Measurements from ENCODE around the gene SPTB.
A peak's percentile ranks its signal among the peaks of the same experiment; 100 is the strongest.

Gene SPTB

GRCh38 chr14:64772397-64772950 is 107.2 kb downstream of the SPTB start:
- no peak overlapping the region for H3K4me3 ChIP-seq (ENCODE audit: low read depth, low read length)
- DNase-seq (ENCODE audit: low read depth, low spot score), result no peak
- in situ Hi-C loops (cut with HindIII; ENCODE audit: low sequenced_read_pairs), result no loop called here
- TF ChIP-seq CTCF (IDR thresholded peaks at IDR 0.05; ENCODE audit: low read depth, low read length), result peak; percentile 14

GRCh38 chr14:64771161-64771560 is 108.5 kb downstream of the SPTB start:
- TF ChIP-seq CTCF (IDR thresholded peaks at IDR 0.05; ENCODE audit: low read depth, low read length), result no peak
- in situ Hi-C loops (cut with HindIII; ENCODE audit: low sequenced_read_pairs), result no loop called here
- H3K4me3 ChIP-seq (ENCODE audit: low read depth, low read length), result no peak overlapping the region
- no peak for DNase-seq (ENCODE audit: low read depth, low spot score)

- no peak for TF ChIP-seq CTCF (IDR thresholded peaks at IDR 0.05; ENCODE audit: low read depth, low read length)
- in situ Hi-C loops (cut with HindIII; ENCODE audit: low sequenced_read_pairs), result no loop called here
- H3K4me3 ChIP-seq (ENCODE audit: low read depth, low read length), result no peak overlapping the region
- no peak for DNase-seq (ENCODE audit: low read depth, low spot score)
Observed at GRCh38 chr14:64770751-64771150, 109.0 kb downstream of the SPTB start.

- in situ Hi-C loops (cut with HindIII; ENCODE audit: low sequenced_read_pairs), result no loop called here
- no peak overlapping the region for H3K4me3 ChIP-seq (ENCODE audit: low read depth, low read length)
- no peak for DNase-seq (ENCODE audit: low read depth, low spot score)
- TF ChIP-seq CTCF (IDR thresholded peaks at IDR 0.05; ENCODE audit: low read depth, low read length), result no peak
Observed at GRCh38 chr14:64769096-64770020, 110.3 kb downstream of the SPTB start.

GRCh38 chr14:64768401-64769095 is 111.2 kb downstream of the SPTB start:
- TF ChIP-seq CTCF (IDR thresholded peaks at IDR 0.05; ENCODE audit: low read depth, low read length), result no peak
- in situ Hi-C loops (cut with HindIII; ENCODE audit: low sequenced_read_pairs), result no loop called here
- no peak for DNase-seq (ENCODE audit: low read depth, low spot score)
- no peak overlapping the region for H3K4me3 ChIP-seq (ENCODE audit: low read depth, low read length)

GRCh38 chr14:64767215-64767964 is 112.3 kb downstream of the SPTB start:
- no peak for TF ChIP-seq CTCF (IDR thresholded peaks at IDR 0.05; ENCODE audit: low read depth, low read length)
- in situ Hi-C loops (cut with HindIII; ENCODE audit: low sequenced_read_pairs), result no loop called here
- no peak for DNase-seq (ENCODE audit: low read depth, low spot score)

More at GRCh38 chr14:64767215-64767964, 112.3 kb downstream of the SPTB start:
- H3K4me3 ChIP-seq (ENCODE audit: low read depth, low read length), result no peak overlapping the region

All from astrocyte of the spinal cord (primary cell).